Activated CD4-positive, alpha-beta T cell treated with anti-CD3 and anti-CD28 coated beads for 4 hours (primary cell): Measurements from ENCODE around the gene SH2D4B.
"Not testable (repeated sequence)": the region's sequence is repeated elsewhere in the genome, so short reads cannot be mapped to it uniquely, and the experiment has no call there.

Experiments
- DNase-seq, 2 donors: peaks; one replicate each; pipeline ENCODE4 v3.0.0-alpha.2; 2020

Gene SH2D4B

GRCh38 chr10:80526218-80526617 is 11.5 kb upstream of the SH2D4B start:
- peak in 1 of 2 donors; percentile 39 for DNase-seq

- DNase-seq: no peak
These were observed 11.0 kb upstream of the SH2D4B start for GRCh38 chr10:80526742-80527141.

GRCh38 chr10:80528185-80528700 is 9.5 kb upstream of the SH2D4B start:
- no peak for DNase-seq

- no peak for DNase-seq
These were observed 8.8 kb upstream of the SH2D4B start for GRCh38 chr10:80528901-80529300.

GRCh38 chr10:80529604-80530003 is 8.1 kb upstream of the SH2D4B start:
- peak; percentile 30 to 35 for DNase-seq

- peak; percentile 34 to 39 for DNase-seq
These were observed 7.5 kb upstream of the SH2D4B start for GRCh38 chr10:80530251-80530650.

- no peak for DNase-seq
These were observed 6.9 kb upstream of the SH2D4B start for GRCh38 chr10:80530816-80531215.

GRCh38 chr10:80532571-80532970 is 5.1 kb upstream of the SH2D4B start:
- DNase-seq: no peak

- not testable (repeated sequence) for DNase-seq
These were observed 3.6 kb upstream of the SH2D4B start for GRCh38 chr10:80534059-80534458.

- not testable (repeated sequence) for DNase-seq
These were observed 3.1 kb upstream of the SH2D4B start for GRCh38 chr10:80534646-80535045.

- DNase-seq: peak; percentile 70 to 74
These were observed 1.9 kb upstream of the SH2D4B start for GRCh38 chr10:80535671-80536360.

- DNase-seq: no peak
These were observed 1.3 kb upstream of the SH2D4B start for GRCh38 chr10:80536361-80536835.

- no peak for DNase-seq
These were observed 491 bp upstream of the SH2D4B start for GRCh38 chr10:80537086-80537735.

GRCh38 chr10:80538481-80539185 is 931 bp downstream of the SH2D4B start:
- DNase-seq: no peak

GRCh38 chr10:80539421-80540031 is 1.8 kb downstream of the SH2D4B start:
- no peak for DNase-seq

GRCh38 chr10:80540136-80540535 is 2.4 kb downstream of the SH2D4B start:
- no peak for DNase-seq

GRCh38 chr10:80540618-80540980 is 2.9 kb downstream of the SH2D4B start:
- no peak for DNase-seq

GRCh38 chr10:80540981-80541750 is 3.5 kb downstream of the SH2D4B start:
- DNase-seq: no peak

- DNase-seq: no peak
These were observed 4.4 kb downstream of the SH2D4B start for GRCh38 chr10:80542053-80542452.

- no peak for DNase-seq
These were observed 5.1 kb downstream of the SH2D4B start for GRCh38 chr10:80542652-80543318.

GRCh38 chr10:80543319-80543672 is 5.6 kb downstream of the SH2D4B start:
- not testable (repeated sequence) for DNase-seq
